Peyer's patch (tissue), 4 donors: ENCODE measurements around the gene CCT2.
A peak's percentile ranks its signal among the peaks of the same experiment; 100 is the strongest.

Experiments
- POLR2A ChIP-seq, 2 donors: fragments of 450-650 bp; IDR thresholded peaks; one replicate each; pipeline ENCODE4 v1.5.1; 2017; ENCODE audit warnings: antibody characterized with exemption in 2 of 2, mild to moderate bottlenecking in 2 of 2, moderate library complexity in 2 of 2
- TF ChIP-seq, protein P1 (sequence below), 6 experiments: fragments of 450-650 bp in 4 of 6; fragments of 200-600 bp in 2 of 6; sonication (generic) in 1 of 6; IDR thresholded peaks; one replicate each; pipeline ENCODE4 v1.5.1; 2017 to 2019; ENCODE audit warnings: antibody characterized with exemption in 6 of 6, mild to moderate bottlenecking in 3 of 6, moderate library complexity in 1 of 6

DNA sequence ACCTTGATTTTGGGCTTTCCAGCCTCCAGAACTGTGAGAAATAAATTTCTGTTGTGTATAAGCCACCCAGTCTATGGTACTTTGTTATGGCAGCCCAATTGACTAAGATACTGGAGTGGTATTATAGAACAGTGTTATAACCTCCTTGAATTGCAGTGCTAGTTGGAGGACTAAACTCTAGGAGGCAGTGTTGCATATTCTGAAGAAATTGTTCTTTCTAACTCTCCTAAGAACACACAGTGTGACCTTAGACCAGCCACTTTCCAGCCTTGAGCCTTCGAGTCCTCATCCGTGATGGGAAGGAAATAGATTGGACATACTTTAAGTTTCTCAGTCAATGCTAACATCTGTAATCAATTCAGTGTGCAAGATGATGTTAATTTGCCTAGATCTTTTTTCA, 47.8 kb downstream of the CCT2 start:
- TF ChIP-seq, protein P1, sequence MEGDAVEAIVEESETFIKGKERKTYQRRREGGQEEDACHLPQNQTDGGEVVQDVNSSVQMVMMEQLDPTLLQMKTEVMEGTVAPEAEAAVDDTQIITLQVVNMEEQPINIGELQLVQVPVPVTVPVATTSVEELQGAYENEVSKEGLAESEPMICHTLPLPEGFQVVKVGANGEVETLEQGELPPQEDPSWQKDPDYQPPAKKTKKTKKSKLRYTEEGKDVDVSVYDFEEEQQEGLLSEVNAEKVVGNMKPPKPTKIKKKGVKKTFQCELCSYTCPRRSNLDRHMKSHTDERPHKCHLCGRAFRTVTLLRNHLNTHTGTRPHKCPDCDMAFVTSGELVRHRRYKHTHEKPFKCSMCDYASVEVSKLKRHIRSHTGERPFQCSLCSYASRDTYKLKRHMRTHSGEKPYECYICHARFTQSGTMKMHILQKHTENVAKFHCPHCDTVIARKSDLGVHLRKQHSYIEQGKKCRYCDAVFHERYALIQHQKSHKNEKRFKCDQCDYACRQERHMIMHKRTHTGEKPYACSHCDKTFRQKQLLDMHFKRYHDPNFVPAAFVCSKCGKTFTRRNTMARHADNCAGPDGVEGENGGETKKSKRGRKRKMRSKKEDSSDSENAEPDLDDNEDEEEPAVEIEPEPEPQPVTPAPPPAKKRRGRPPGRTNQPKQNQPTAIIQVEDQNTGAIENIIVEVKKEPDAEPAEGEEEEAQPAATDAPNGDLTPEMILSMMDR (IDR thresholded peaks at IDR 0.05): peak in 1 of 6 experiments; percentile 13
- no peak for TF ChIP-seq POLR2A (IDR thresholded peaks at IDR 0.05)
